H9 (cell line): ENCODE data around the gene FNIP1. TPM values are rescaled to one million over a fixed set of nuclear protein-coding genes. Genes with fewer than 3 reads are reported as not detected.

Experiments
- DNase-seq: peaks from one replicate; pipeline ENCODE4 v3.0.0-alpha.2; 2017
- H2AFZ ChIP-seq: one replicate; pipeline ENCODE4 v1.6.1; 2013; ENCODE audit warnings: mild to moderate bottlenecking, low read length, control low read depth, moderate library complexity
- H2AK5ac ChIP-seq: 2 replicates; pipeline ENCODE4 v1.6.1; 2013; ENCODE audit warnings: low read length, control low read depth, mixed read lengths; ENCODE audit not compliant: insufficient read length
- H2BK120ac ChIP-seq: one replicate; pipeline ENCODE4 v1.6.1; 2013; ENCODE audit warnings: low read depth, mild to moderate bottlenecking, low read length, control low read depth, inconsistent platforms; ENCODE audit not compliant: poor library complexity, severe bottlenecking
- H2BK12ac ChIP-seq: 2 replicates; pipeline ENCODE4 v1.6.1; 2013; ENCODE audit warnings: low read length, control low read depth, mixed read lengths, low read depth; ENCODE audit not compliant: insufficient read length
- H2BK15ac ChIP-seq: 2 replicates; pipeline ENCODE4 v1.6.1; 2013; ENCODE audit warnings: low read depth, low read length, control low read depth
- H2BK20ac ChIP-seq: one replicate; pipeline ENCODE4 v1.6.1; 2013; ENCODE audit warnings: low read depth, mild to moderate bottlenecking, low read length, control low read depth, inconsistent platforms; ENCODE audit not compliant: poor library complexity, severe bottlenecking
- H2BK5ac ChIP-seq: 2 replicates; pipeline ENCODE4 v1.6.1; 2013; ENCODE audit warnings: low read length, control low read depth, mixed read lengths; ENCODE audit not compliant: insufficient read length
- H3K14ac ChIP-seq: 2 replicates; pipeline ENCODE4 v1.6.1; 2013; ENCODE audit warnings: low read length, control low read depth; ENCODE audit not compliant: insufficient read depth
- H3K18ac ChIP-seq: 2 replicates; pipeline ENCODE4 v1.6.1; 2013; ENCODE audit warnings: low read depth, mild to moderate bottlenecking, mixed read lengths, low read length, control low read depth; ENCODE audit not compliant: insufficient read length
- H3K23ac ChIP-seq: 2 replicates; pipeline ENCODE4 v1.6.1; 2013; ENCODE audit warnings: low read length, control low read depth, mixed read lengths, low read depth; ENCODE audit not compliant: insufficient read length
- H3K23me2 ChIP-seq: 2 replicates; pipeline ENCODE4 v1.6.1; 2013; ENCODE audit warnings: low read depth, mild to moderate bottlenecking, mixed read lengths, low read length, control low read depth; ENCODE audit not compliant: insufficient read length, poor library complexity, severe bottlenecking
- H3K27ac ChIP-seq: 2 replicates; pipeline ENCODE4 v1.5.1; 2013; ENCODE audit warnings: low read length, control low read depth, mixed read lengths, low read depth; ENCODE audit not compliant: insufficient read length
- H3K27me3 ChIP-seq: 2 replicates; pipeline ENCODE4 v1.6.1; 2013; ENCODE audit warnings: low read length, control low read depth, inconsistent platforms; ENCODE audit not compliant: insufficient read depth
- H3K4ac ChIP-seq: 2 replicates; pipeline ENCODE4 v1.6.1; 2013; ENCODE audit warnings: low read depth, mild to moderate bottlenecking, control low read depth, inconsistent platforms, low read length, moderate library complexity
- H3K4me1 ChIP-seq: 2 replicates; pipeline ENCODE4 v1.6.1; 2013; ENCODE audit warnings: low read length, control low read depth, inconsistent platforms; ENCODE audit not compliant: insufficient read depth
- H3K4me2 ChIP-seq: 2 replicates; pipeline ENCODE4 v1.6.1; 2013; ENCODE audit warnings: low read length, control low read depth, mixed read lengths; ENCODE audit not compliant: insufficient read length, insufficient read depth
- H3K56ac ChIP-seq: 2 replicates; pipeline ENCODE4 v1.6.1; 2013; ENCODE audit warnings: low read depth, mild to moderate bottlenecking, mixed read lengths, low read length, control low read depth; ENCODE audit not compliant: insufficient read length
- H3K79me1 ChIP-seq: 2 replicates; pipeline ENCODE4 v1.6.1; 2013; ENCODE audit warnings: low read depth, mild to moderate bottlenecking, moderate library complexity, low read length, control low read depth, inconsistent platforms; ENCODE audit not compliant: insufficient read depth, poor library complexity, severe bottlenecking
- H3K79me2 ChIP-seq: 2 replicates; pipeline ENCODE4 v1.6.1; 2013; ENCODE audit warnings: low read length, control low read depth, inconsistent platforms; ENCODE audit not compliant: insufficient read depth
- H3K9ac ChIP-seq: 2 replicates; pipeline ENCODE4 v1.6.1; 2013; ENCODE audit warnings: low read length, control low read depth, mixed read lengths; ENCODE audit not compliant: insufficient read length; ENCODE audit errors: extremely low read depth
- H3K9me3 ChIP-seq: one replicate; pipeline ENCODE4 v1.6.1; 2013; ENCODE audit warnings: low read depth, low read length, inconsistent platforms; ENCODE audit not compliant: control insufficient read depth
- H3T11ph ChIP-seq: one replicate; pipeline ENCODE4 v1.6.1; 2013; ENCODE audit warnings: mild to moderate bottlenecking, low read length, control low read depth, inconsistent platforms
- H4K20me1 ChIP-seq: one replicate; pipeline ENCODE4 v1.6.1; 2013; ENCODE audit not compliant: control insufficient read depth, insufficient read length, insufficient read depth
- H4K5ac ChIP-seq: 2 replicates; pipeline ENCODE4 v1.6.1; 2013; ENCODE audit warnings: low read depth, mild to moderate bottlenecking, mixed read lengths, low read length, control low read depth; ENCODE audit not compliant: insufficient read length
- H4K8ac ChIP-seq: replicated peaks from 2 replicates; pipeline ENCODE4 v1.6.1; 2013; ENCODE audit warnings: low read length, control low read depth, mixed read lengths, low read depth; ENCODE audit not compliant: insufficient read length
- H4K91ac ChIP-seq: 2 replicates; pipeline ENCODE4 v1.6.1; 2013; ENCODE audit warnings: low read depth, mild to moderate bottlenecking, moderate library complexity, mixed read lengths, low read length, control low read depth; ENCODE audit not compliant: insufficient read length
- H3K27ac Mint-ChIP-seq, 3 experiments: 2 replicates in 2 of 3; 3 replicates in 1 of 3; pipeline ENCODE4 v1.8.0; 2020 to 2021; ENCODE audit warnings: mixed read lengths in 3 of 3, mild to moderate bottlenecking in 1 of 3, moderate library complexity in 1 of 3
- H3K27me3 Mint-ChIP-seq: 2 replicates; pipeline ENCODE4 v1.8.0; 2021; ENCODE audit warnings: low read depth, mild to moderate bottlenecking, moderate library complexity, mixed read lengths
- H3K36me3 Mint-ChIP-seq, 3 experiments: 2 replicates in 2 of 3; 3 replicates in 1 of 3; pipeline ENCODE4 v1.8.0; 2020 to 2021; ENCODE audit warnings: low read depth in 3 of 3, mixed read lengths in 3 of 3; ENCODE audit not compliant: insufficient read depth in 1 of 3
- H3K4me1 Mint-ChIP-seq, 2 experiments: 2 replicates each; pipeline ENCODE4 v1.8.0; 2020; ENCODE audit warnings: mixed read lengths in 2 of 2
- H3K4me3 Mint-ChIP-seq, 2 experiments: 2 replicates in 1 of 2; 3 replicates in 1 of 2; pipeline ENCODE4 v1.8.0; 2020 to 2021; ENCODE audit warnings: mild to moderate bottlenecking in 2 of 2, mixed read lengths in 2 of 2, moderate library complexity in 1 of 2
- H3K9me3 Mint-ChIP-seq, 2 experiments: 2 replicates in 1 of 2; 3 replicates in 1 of 2; pipeline ENCODE4 v1.8.0; 2020; ENCODE audit warnings: mild to moderate bottlenecking in 2 of 2, mixed read lengths in 2 of 2, moderate library complexity in 1 of 2
- CTCF ChIP-seq: fragments of 200-600 bp; sonication (generic); conservative IDR thresholded peaks from 3 replicates; pipeline ENCODE4 v1.8.0; 2021; ENCODE audit warnings: antibody characterized with exemption, mild to moderate bottlenecking
- WGBS: extraction: QIAGEN DNeasy Blood & Tissue Kit; methylation state at CpG from one replicate; pipeline ENCODE4 v1.1.7; 2013; ENCODE audit warnings: missing lambda C conversion rate, low lambda C conversion rate, mixed read lengths; ENCODE audit not compliant: insufficient read length; ENCODE audit errors: extremely low coverage; 5-methylcytosine and 5-hydroxymethylcytosine counted together
- total RNA-seq: library from RNA; stranded (reverse); gene quantifications from 2 replicates; pipeline ENCODE4 v1.2.1, GENCODE V29; 2021

Gene FNIP1
- total RNA-seq, 1 experiment from 2014 or later: 13.4 TPM

GRCh38 chr5:131682826-131683225 lies 114.0 kb downstream of the FNIP1 start:
- no peak overlapping the region for H4K8ac ChIP-seq
- H2BK20ac ChIP-seq: no peak overlapping the region
- no peak overlapping the region for H3K4me3 Mint-ChIP-seq
- no peak overlapping the region for H3K56ac ChIP-seq
- no peak overlapping the region for H4K5ac ChIP-seq
- H3K27me3 Mint-ChIP-seq: no peaks in the 10 kb centered on the region
- H3K23me2 ChIP-seq: no peaks in the 10 kb centered on the region
- no peaks in the 10 kb centered on the region for H3K9me3 ChIP-seq
- H2BK12ac ChIP-seq: no peak overlapping the region
- H3K27ac Mint-ChIP-seq: no peak overlapping the region
- H3K27ac ChIP-seq: no peak overlapping the region
- H3K14ac ChIP-seq: no peak overlapping the region
- no peaks in the 10 kb centered on the region for H3K9me3 Mint-ChIP-seq
- DNase-seq: no peak
- H3T11ph ChIP-seq: no peak overlapping the region
- no peak for TF ChIP-seq CTCF
- no peak overlapping the region for H3K23ac ChIP-seq
- H4K91ac ChIP-seq: no peak overlapping the region
- H3K79me2 ChIP-seq: no peaks in the 10 kb centered on the region
- peaks cover 0 to 2% (median 1%) of the 10 kb centered on the region in 3 experiments; a peak in 3 of 7 replicates for H3K36me3 Mint-ChIP-seq
- no peak overlapping the region for H3K18ac ChIP-seq
- H3K9ac ChIP-seq: no peak overlapping the region
- peaks cover 4 to 5% of the 10 kb centered on the region in 2 experiments; a peak in 2 of 4 replicates for H3K4me1 Mint-ChIP-seq
- no peak overlapping the region for H2BK5ac ChIP-seq
- H2AFZ ChIP-seq: no peak overlapping the region
- no peaks in the 10 kb centered on the region for H3K27me3 ChIP-seq
- no peaks in the 10 kb centered on the region for H4K20me1 ChIP-seq
- no peak overlapping the region for H2BK15ac ChIP-seq
- no peak overlapping the region for H3K4me2 ChIP-seq
- no CpG with 5 or more reads among the region's 2 CpGs for WGBS
- H2BK120ac ChIP-seq: no peak overlapping the region
- no peaks in the 10 kb centered on the region for H3K79me1 ChIP-seq
- no peak overlapping the region for H2AK5ac ChIP-seq
- H3K4me1 ChIP-seq: no peaks in the 10 kb centered on the region
- H3K4ac ChIP-seq: no peak overlapping the region
